Measurements from ENCODE around the gene DNAI1. TPM values are rescaled to one million over a fixed set of nuclear protein-coding genes. Genes with fewer than 3 reads are reported as not detected.
"Not testable (repeated sequence)": the region's sequence is repeated elsewhere in the genome, so short reads cannot be mapped to it uniquely, and the experiment has no call there.

The DNAI1 gene
- total RNA-seq, 2 donors from 2014 or later, result 0.23 TPM; not detected in 1

GRCh38 chr9:34482746-34483145 is 24.1 kb downstream of the DNAI1 start:
- ATAC-seq (replicated peaks in 1 of 2); H3K4me1 Mint-ChIP-seq (ENCODE audit: low read depth); H3K9me3 Mint-ChIP-seq; DNase-seq; H3K36me3 Mint-ChIP-seq (ENCODE audit: insufficient read depth in 2 of 2); H3K4me3 Mint-ChIP-seq; H3K27ac Mint-ChIP-seq: not testable (repeated sequence)
- H3K27me3 Mint-ChIP-seq (ENCODE audit: low read depth), result peaks cover 24% of the 10 kb centered on the region

DNA sequence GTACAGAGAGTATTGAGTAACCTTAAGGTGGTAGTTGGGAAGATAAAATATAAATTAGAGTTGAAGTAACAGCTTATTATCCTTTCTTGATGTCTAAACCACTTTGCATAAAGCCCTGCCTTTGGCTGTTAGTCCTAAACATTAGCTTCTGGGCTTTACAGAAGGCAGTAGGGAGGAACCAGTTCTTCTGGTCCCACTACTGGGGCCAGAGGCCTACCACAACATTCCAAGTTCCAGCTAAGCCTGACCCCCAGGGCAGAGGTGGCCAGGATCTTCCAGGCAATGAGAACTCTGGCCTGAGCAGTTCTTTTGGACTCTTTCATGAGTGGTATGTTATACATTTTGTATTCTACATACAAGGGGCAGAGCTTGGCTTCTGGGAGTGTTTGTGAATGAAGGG is 26.1 kb downstream of the DNAI1 start:
- no peak overlapping the region for H3K4me3 Mint-ChIP-seq
- H3K27me3 Mint-ChIP-seq (ENCODE audit: low read depth), result peaks cover 26% of the 10 kb centered on the region
- no peaks in the 10 kb centered on the region for H3K9me3 Mint-ChIP-seq
- DNase-seq (no peak), ATAC-seq (replicated peaks in 1 of 2) (no peak)
- H3K36me3 Mint-ChIP-seq (ENCODE audit: insufficient read depth in 2 of 2), result no peaks in the 10 kb centered on the region
- H3K27ac Mint-ChIP-seq, result no peak overlapping the region
- no peaks in the 10 kb centered on the region for H3K4me1 Mint-ChIP-seq (ENCODE audit: low read depth)

GRCh38 chr9:34485822-34486221 is 27.2 kb downstream of the DNAI1 start:
- H3K27me3 Mint-ChIP-seq (ENCODE audit: low read depth), result peaks cover 31% of the 10 kb centered on the region
- ATAC-seq (replicated peaks in 1 of 2), result peak in 1 of 2 donors; percentile 46
- H3K36me3 Mint-ChIP-seq (ENCODE audit: insufficient read depth in 2 of 2), result no peaks in the 10 kb centered on the region
- DNase-seq, result no peak
- H3K27ac Mint-ChIP-seq, result no peak overlapping the region
- H3K4me3 Mint-ChIP-seq, result no peak overlapping the region
- no peaks in the 10 kb centered on the region for H3K9me3 Mint-ChIP-seq
- H3K4me1 Mint-ChIP-seq (ENCODE audit: low read depth), result peaks cover 6% of the 10 kb centered on the region

- H3K27ac Mint-ChIP-seq, result no peak overlapping the region
- ATAC-seq (replicated peaks in 1 of 2), result no peak
- H3K4me3 Mint-ChIP-seq, result no peak overlapping the region
- H3K9me3 Mint-ChIP-seq, result no peaks in the 10 kb centered on the region
- H3K4me1 Mint-ChIP-seq (ENCODE audit: low read depth), result peaks cover 7% of the 10 kb centered on the region
- no peaks in the 10 kb centered on the region for H3K36me3 Mint-ChIP-seq (ENCODE audit: insufficient read depth in 2 of 2)
- peaks cover 33% of the 10 kb centered on the region for H3K27me3 Mint-ChIP-seq (ENCODE audit: low read depth)
- DNase-seq, result no peak
These were observed 28.0 kb downstream of the DNAI1 start for GRCh38 chr9:34486572-34486971.

DNA sequence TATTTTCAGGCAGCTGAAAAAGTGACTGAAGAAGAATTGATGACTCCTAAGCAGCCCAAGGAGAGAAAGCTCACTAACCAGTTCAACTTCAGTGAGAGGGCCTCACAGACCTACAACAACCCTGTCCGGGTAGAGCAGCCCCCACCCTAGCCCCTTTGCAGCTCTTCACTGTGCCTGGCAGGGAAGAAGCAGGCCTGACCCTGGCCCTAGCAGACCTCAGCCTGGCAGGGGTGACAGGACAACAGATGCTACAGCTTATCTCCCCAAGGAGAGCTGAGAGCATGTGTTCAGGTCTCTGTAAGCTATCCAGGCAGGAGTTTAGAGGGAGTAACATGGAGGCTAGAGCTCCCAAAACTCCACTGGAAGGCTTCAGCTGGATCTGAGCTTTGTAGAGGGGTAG is 31.8 kb downstream of the DNAI1 start:
- DNase-seq (no peak), ATAC-seq (replicated peaks in 1 of 2) (peak; percentile 17 to 33)
- no peak overlapping the region for H3K4me3 Mint-ChIP-seq
- H3K36me3 Mint-ChIP-seq (ENCODE audit: insufficient read depth in 2 of 2), result no peaks in the 10 kb centered on the region
- peaks cover 31% of the 10 kb centered on the region for H3K27me3 Mint-ChIP-seq (ENCODE audit: low read depth)
- peaks cover 0 to 2% of the 10 kb centered on the region in 2 donors for H3K9me3 Mint-ChIP-seq
- H3K4me1 Mint-ChIP-seq (ENCODE audit: low read depth), result peaks cover 7% of the 10 kb centered on the region
- H3K27ac Mint-ChIP-seq, result no peak overlapping the region

DNA sequence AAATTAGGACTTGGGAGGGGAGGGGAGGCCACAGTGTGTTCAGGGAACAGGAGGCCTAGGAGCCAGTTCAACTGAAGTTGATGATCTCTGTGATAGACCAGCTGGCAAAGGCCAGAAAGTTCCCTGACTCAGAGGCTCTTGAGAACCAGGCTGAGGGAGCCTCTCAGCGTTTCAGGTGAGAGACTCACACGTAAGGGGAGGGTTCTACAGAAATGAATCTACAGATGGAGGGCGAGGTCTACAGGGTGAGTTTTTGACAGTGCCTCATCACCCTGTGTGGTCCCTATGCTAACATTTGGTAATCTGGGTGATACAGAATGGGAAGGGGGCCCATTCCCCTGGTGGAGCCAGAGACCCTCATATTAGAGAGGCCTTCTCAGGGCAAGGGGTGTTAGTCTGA is 32.2 kb downstream of the DNAI1 start:
- H3K27me3 Mint-ChIP-seq (ENCODE audit: low read depth), result peaks cover 31% of the 10 kb centered on the region
- no peak overlapping the region for H3K4me3 Mint-ChIP-seq
- H3K4me1 Mint-ChIP-seq (ENCODE audit: low read depth), result peaks cover 7% of the 10 kb centered on the region
- DNase-seq, result peak in 1 of 2 donors; percentile 16
- H3K36me3 Mint-ChIP-seq (ENCODE audit: insufficient read depth in 2 of 2), result no peaks in the 10 kb centered on the region
- ATAC-seq (replicated peaks in 1 of 2), result peak; percentile 86 to 89
- H3K27ac Mint-ChIP-seq, result no peak overlapping the region
- H3K9me3 Mint-ChIP-seq, result peaks cover 0 to 2% of the 10 kb centered on the region in 2 donors

DNA sequence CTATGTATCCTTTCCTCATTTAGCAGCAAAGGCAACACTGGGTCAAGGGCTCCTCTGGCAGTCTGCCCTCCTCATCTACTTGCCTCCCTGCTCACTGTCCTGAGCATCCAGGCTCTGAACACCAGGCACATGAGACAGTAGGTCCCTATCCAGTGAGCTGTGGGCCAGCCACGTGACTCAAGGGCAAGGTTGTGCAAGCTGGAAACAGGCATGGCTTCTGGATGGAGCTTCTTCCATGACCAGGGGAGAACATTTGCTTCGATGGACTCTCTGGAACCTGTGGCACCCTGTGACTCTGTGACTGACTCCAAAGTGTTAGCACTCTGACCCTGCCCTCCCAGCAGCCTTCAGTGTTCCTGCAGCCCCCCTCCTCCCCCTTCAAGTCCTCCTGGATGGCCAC is 33.0 kb downstream of the DNAI1 start:
- H3K4me3 Mint-ChIP-seq, result no peak overlapping the region
- H3K27me3 Mint-ChIP-seq (ENCODE audit: low read depth), result peaks cover 29% of the 10 kb centered on the region
- no peak for ATAC-seq (replicated peaks in 1 of 2)
- H3K27ac Mint-ChIP-seq, result no peak overlapping the region
- peaks cover 0 to 2% of the 10 kb centered on the region in 2 donors for H3K9me3 Mint-ChIP-seq
- H3K4me1 Mint-ChIP-seq (ENCODE audit: low read depth), result peaks cover 7% of the 10 kb centered on the region
- DNase-seq, result no peak
- H3K36me3 Mint-ChIP-seq (ENCODE audit: insufficient read depth in 2 of 2), result no peaks in the 10 kb centered on the region

- ATAC-seq (replicated peaks in 1 of 2), result no peak
- Mint-ChIP-seq H3K36me3 (ENCODE audit: insufficient read depth in 2 of 2) (no peaks in the 10 kb centered on the region), H3K4me1 (ENCODE audit: low read depth) (peaks cover 7% of the 10 kb centered on the region), H3K27ac (no peak overlapping the region), H3K4me3 (no peak overlapping the region), H3K27me3 (ENCODE audit: low read depth) (peaks cover 26% of the 10 kb centered on the region), H3K9me3 (peaks cover 0 to 2% of the 10 kb centered on the region in 2 donors)
- no peak for DNase-seq
These were observed 33.4 kb downstream of the DNAI1 start for GRCh38 chr9:34492051-34492450.

DNA sequence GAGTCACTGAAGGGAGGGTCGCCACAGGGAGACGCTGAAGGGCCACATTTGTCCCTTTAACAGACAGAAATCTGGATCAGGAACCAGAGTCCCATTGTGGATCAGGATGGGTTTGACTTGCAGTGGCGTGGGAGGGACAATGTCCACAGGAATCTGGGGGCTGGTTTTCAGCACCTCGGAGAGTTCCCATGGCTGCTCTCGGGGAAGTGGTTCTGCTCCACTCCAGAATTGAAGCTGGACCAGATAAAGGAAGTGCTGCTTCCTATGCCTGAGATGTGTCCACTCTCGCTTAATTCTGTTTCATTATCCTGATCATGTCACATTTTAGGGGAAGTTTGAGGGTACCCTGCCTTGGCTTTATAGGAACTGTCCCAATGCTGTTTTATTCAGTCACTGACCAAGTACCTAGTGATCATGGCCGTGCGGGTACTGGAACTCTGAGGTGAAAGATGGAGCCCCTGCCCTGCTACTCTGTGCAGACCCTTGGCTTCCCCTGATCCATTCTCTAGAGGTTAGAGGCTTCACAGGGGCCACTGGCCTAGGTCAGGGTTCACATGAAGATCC is 35.4 kb downstream of the DNAI1 start:
- Mint-ChIP-seq H3K27ac (no peak overlapping the region), H3K9me3 (peaks cover 0 to 2% of the 10 kb centered on the region in 2 donors), H3K4me1 (ENCODE audit: low read depth) (peaks cover 7% of the 10 kb centered on the region), H3K36me3 (ENCODE audit: insufficient read depth in 2 of 2) (no peaks in the 10 kb centered on the region), H3K27me3 (ENCODE audit: low read depth) (peaks cover 23% of the 10 kb centered on the region), H3K4me3 (no peak overlapping the region)
- ATAC-seq (replicated peaks in 1 of 2), result no peak
- DNase-seq, result peak; percentile 32 to 41

GRCh38 chr9:34496149-34496712 is 37.6 kb downstream of the DNAI1 start:
- DNase-seq (no peak), ATAC-seq (replicated peaks in 1 of 2) (no peak)
- H3K27me3 Mint-ChIP-seq (ENCODE audit: low read depth), result peaks cover 13% of the 10 kb centered on the region
- H3K4me1 Mint-ChIP-seq (ENCODE audit: low read depth), result peaks cover 15% of the 10 kb centered on the region
- H3K36me3 Mint-ChIP-seq (ENCODE audit: insufficient read depth in 2 of 2), result no peaks in the 10 kb centered on the region
- no peak overlapping the region for H3K4me3 Mint-ChIP-seq
- peaks cover 0 to 2% of the 10 kb centered on the region in 2 donors for H3K9me3 Mint-ChIP-seq
- no peak overlapping the region for H3K27ac Mint-ChIP-seq

GRCh38 chr9:34498553-34498952 is 39.9 kb downstream of the DNAI1 start:
- H3K4me1 Mint-ChIP-seq (ENCODE audit: low read depth), result peaks cover 15% of the 10 kb centered on the region
- H3K9me3 Mint-ChIP-seq, result peaks cover 0 to 2% of the 10 kb centered on the region in 2 donors
- no peak overlapping the region for H3K4me3 Mint-ChIP-seq
- no peak overlapping the region for H3K27ac Mint-ChIP-seq
- DNase-seq, result no peak
- H3K27me3 Mint-ChIP-seq (ENCODE audit: low read depth), result peaks cover 9% of the 10 kb centered on the region
- no peak for ATAC-seq (replicated peaks in 1 of 2)
- no peaks in the 10 kb centered on the region for H3K36me3 Mint-ChIP-seq (ENCODE audit: insufficient read depth in 2 of 2)

DNA sequence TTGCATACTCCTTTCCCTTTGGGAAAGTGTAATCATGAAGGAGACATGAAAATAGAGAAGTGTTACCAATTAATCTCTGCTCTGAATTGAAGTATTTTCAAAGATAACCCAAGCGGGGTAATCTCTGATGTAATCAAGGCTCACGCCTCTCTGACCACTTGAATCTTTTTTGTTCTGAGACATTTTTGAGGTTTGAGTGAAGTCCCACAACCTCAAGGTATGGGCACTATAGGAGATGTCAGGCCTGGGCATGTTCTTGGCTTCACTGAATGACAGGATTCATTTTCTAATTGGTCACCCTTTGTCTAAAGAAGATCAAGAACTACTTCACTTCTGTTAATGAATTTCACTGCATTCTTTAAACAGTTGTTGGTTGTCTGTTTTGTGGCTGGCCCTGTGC is 40.5 kb downstream of the DNAI1 start:
- no peaks in the 10 kb centered on the region for H3K9me3 Mint-ChIP-seq
- H3K27me3 Mint-ChIP-seq (ENCODE audit: low read depth), result peaks cover 10% of the 10 kb centered on the region
- DNase-seq (no peak), ATAC-seq (replicated peaks in 1 of 2) (no peak)
- peaks cover 15% of the 10 kb centered on the region for H3K4me1 Mint-ChIP-seq (ENCODE audit: low read depth)
- no peaks in the 10 kb centered on the region for H3K36me3 Mint-ChIP-seq (ENCODE audit: insufficient read depth in 2 of 2)
- no peak overlapping the region for H3K27ac Mint-ChIP-seq
- H3K4me3 Mint-ChIP-seq, result no peak overlapping the region

DNA sequence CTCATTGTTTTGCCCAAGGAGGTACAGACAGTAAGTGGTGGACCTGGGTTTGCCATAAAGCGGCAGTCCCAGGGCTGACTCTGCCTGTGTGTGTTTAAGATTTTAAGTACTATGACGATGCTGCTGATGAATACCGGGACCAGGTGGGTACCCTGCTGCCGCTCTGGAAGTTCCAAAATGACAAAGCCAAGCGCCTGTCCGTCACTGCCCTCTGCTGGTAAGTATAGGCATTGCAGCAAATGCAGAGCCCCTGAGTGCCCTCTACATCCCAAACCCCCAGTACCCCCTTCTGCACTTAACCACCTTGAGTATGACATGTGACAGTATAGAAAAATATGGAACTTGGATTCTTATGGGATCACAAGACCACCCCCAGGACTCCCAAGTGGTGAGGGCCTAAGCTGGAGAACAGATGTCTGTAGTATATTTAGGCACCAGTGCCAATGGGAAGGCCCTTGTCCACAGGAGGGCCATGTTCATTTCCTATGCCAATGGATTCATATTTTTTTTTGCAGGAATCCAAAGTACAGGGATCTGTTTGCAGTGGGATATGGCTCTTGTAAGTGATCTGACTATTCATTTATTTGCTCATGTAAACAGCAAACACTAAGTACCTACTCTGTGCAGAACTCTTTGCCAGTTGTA is 42.1 kb downstream of the DNAI1 start:
- peak overlapping the region; percentile 31 for H3K27ac Mint-ChIP-seq
- no peaks in the 10 kb centered on the region for H3K36me3 Mint-ChIP-seq (ENCODE audit: insufficient read depth in 2 of 2)
- H3K27me3 Mint-ChIP-seq (ENCODE audit: low read depth), result peaks cover 14% of the 10 kb centered on the region
- peaks cover 15% of the 10 kb centered on the region for H3K4me1 Mint-ChIP-seq (ENCODE audit: low read depth)
- H3K9me3 Mint-ChIP-seq, result no peaks in the 10 kb centered on the region
- peak overlapping the region in 1 of 2 donors; percentile 44 for H3K4me3 Mint-ChIP-seq
- ATAC-seq (replicated peaks in 1 of 2) (peak; percentile 96 to 98), DNase-seq (peak; percentile 83 to 89)
